GM23338 (cell line): ENCODE data around the gene TMEM51. TPM values are rescaled to one million over a fixed set of nuclear protein-coding genes. Genes with fewer than 3 reads are reported as not detected.
A peak's percentile ranks its signal among the peaks of the same experiment; 100 is the strongest.

Source experiments
- ATAC-seq: fragments of 200-7000 bp; cut with Tn5 transposase; 3 replicates; pipeline ENCODE4 v1.9.1; 2020
- DNase-seq: peaks from one replicate; pipeline ENCODE4 v3.0.0-alpha.2; 2015; ENCODE audit warnings: low spot score
- H2AFZ ChIP-seq: fragments of 200-600 bp; sonication (generic); 2 replicates; pipeline ENCODE4 v1.8.0; 2016; ENCODE audit warnings: antibody characterized with exemption, mild to moderate bottlenecking, moderate library complexity
- H3F3A ChIP-seq: fragments of 200-600 bp; sonication (generic); replicated peaks from 2 replicates; pipeline ENCODE4 v1.8.0; 2017; ENCODE audit warnings: antibody characterized with exemption, mixed run types, low read depth
- H3K27ac ChIP-seq: fragments of 200-600 bp; sonication (generic); 2 replicates; pipeline ENCODE4 v1.6.1; 2016; ENCODE audit warnings: low read depth
- H3K27me3 ChIP-seq: fragments of 200-600 bp; sonication (generic); 2 replicates; pipeline ENCODE4 v1.8.0; 2016; ENCODE audit warnings: mild to moderate bottlenecking, mixed run types, moderate library complexity; ENCODE audit not compliant: insufficient read depth
- H3K36me3 ChIP-seq: fragments of 200-600 bp; sonication (generic); 2 replicates; pipeline ENCODE4 v1.8.0; 2016; ENCODE audit warnings: mild to moderate bottlenecking; ENCODE audit not compliant: insufficient read depth
- H3K4me1 ChIP-seq: fragments of 200-600 bp; sonication (generic); 2 replicates; pipeline ENCODE4 v1.8.0; 2016; ENCODE audit warnings: mild to moderate bottlenecking, moderate library complexity; ENCODE audit not compliant: insufficient read depth
- H3K4me2 ChIP-seq: fragments of 200-600 bp; sonication (generic); 2 replicates; pipeline ENCODE4 v1.7.1; 2017; ENCODE audit warnings: mixed run types
- H3K4me3 ChIP-seq: fragments of 200-600 bp; sonication (generic); 2 replicates; pipeline ENCODE4 v1.6.1; 2016; ENCODE audit warnings: mixed run types
- H3K79me2 ChIP-seq: fragments of 200-600 bp; sonication (generic); replicated peaks from 2 replicates; pipeline ENCODE4 v1.8.0; 2017; ENCODE audit warnings: mild to moderate bottlenecking; ENCODE audit not compliant: insufficient read depth
- H3K9me2 ChIP-seq: fragments of 200-600 bp; sonication (generic); 2 replicates; pipeline ENCODE4 v1.8.0; 2017; ENCODE audit not compliant: insufficient read depth
- H4K20me1 ChIP-seq: fragments of 200-600 bp; sonication (generic); replicated peaks from 2 replicates; pipeline ENCODE4 v1.8.0; 2017; ENCODE audit warnings: mild to moderate bottlenecking; ENCODE audit not compliant: insufficient read depth
- H3K27ac Mint-ChIP-seq: 2 replicates; pipeline ENCODE4 v1.8.0; 2020; ENCODE audit warnings: inconsistent platforms, mild to moderate bottlenecking, moderate library complexity, mixed read lengths
- H3K27me3 Mint-ChIP-seq: 3 replicates; pipeline ENCODE4 v1.8.0; 2022; ENCODE audit warnings: low read depth, mild to moderate bottlenecking, moderate library complexity, mixed read lengths, inconsistent platforms; ENCODE audit not compliant: insufficient read depth, poor library complexity
- H3K36me3 Mint-ChIP-seq: 3 replicates; pipeline ENCODE4 v1.8.0; 2021; ENCODE audit warnings: low read depth, mild to moderate bottlenecking, inconsistent platforms, moderate library complexity, mixed read lengths
- H3K4me1 Mint-ChIP-seq: 3 replicates; pipeline ENCODE4 v1.8.0; 2020; ENCODE audit warnings: mild to moderate bottlenecking, inconsistent platforms, mixed read lengths
- H3K4me3 Mint-ChIP-seq: 3 replicates; pipeline ENCODE4 v1.8.0; 2021; ENCODE audit warnings: moderate library complexity, mild to moderate bottlenecking, inconsistent platforms, mixed read lengths
- H3K9me3 Mint-ChIP-seq: 3 replicates; pipeline ENCODE4 v1.8.0; 2020; ENCODE audit warnings: moderate library complexity, mild to moderate bottlenecking, inconsistent platforms, mixed read lengths
- CREB1 ChIP-seq: fragments of 250-450 bp; sonication (Bioruptor Pico); IDR thresholded peaks from 2 replicates; pipeline ENCODE4 v1.5.0; 2020; ENCODE audit warnings: low read depth, mild to moderate bottlenecking, moderate library complexity
- ETS1 ChIP-seq: IDR thresholded peaks from 2 replicates; pipeline ENCODE4 v1.6.1; 2016; ENCODE audit warnings: antibody characterized with exemption
- ZNF331 ChIP-seq: fragments of 250-450 bp; sonication (Bioruptor Pico); IDR thresholded peaks from 2 replicates; pipeline ENCODE4 v1.5.0; 2020; ENCODE audit warnings: low read depth, mild to moderate bottlenecking, moderate library complexity
- ZNF462 ChIP-seq: fragments of 250-450 bp; sonication (Bioruptor Pico); IDR thresholded peaks from 2 replicates; pipeline ENCODE4 v1.5.0; 2020; ENCODE audit warnings: mild to moderate bottlenecking, moderate library complexity
- polyA plus RNA-seq: library from polyadenylated mRNA; unstranded; fragments of >200 nt; fragmentation: Nextera tagmentation; extraction: Ambion mirVana; gene quantifications from 2 replicates; pipeline ENCODE4 v1.2.1, GENCODE V29; 2016
- total RNA-seq: library from RNA; depleted of rRNA; stranded (reverse); fragments of >200 nt; shearing (Covaris generic); gene quantifications from 2 replicates; pipeline ENCODE4 v1.2.3, GENCODE V29; 2014

TMEM51 gene
- total and polyA plus RNA-seq, 2 experiments from 2014 or later = 4.0 to 5.2 TPM

- H2AFZ ChIP-seq = no peak overlapping the region
- H3K9me2 ChIP-seq = no peaks in the 10 kb centered on the region
- peak overlapping the region; percentile 23; the same call in 1 of the 2 replicates for H3K27ac Mint-ChIP-seq
- peaks cover 62% of the 10 kb centered on the region for H3K4me1 Mint-ChIP-seq
- H3F3A ChIP-seq = 0 out of 2 replicates have a peak, but pooled peaks cover 5% of the 10 kb centered on the region
- H3K4me3 ChIP-seq = no peak overlapping the region
- H3K4me2 ChIP-seq = no peak overlapping the region
- H3K27ac ChIP-seq = no peak overlapping the region
- DNase-seq (no peak), ATAC-seq (no peak)
- no peaks in the 10 kb centered on the region for H3K9me3 Mint-ChIP-seq
- H3K4me1 ChIP-seq = peaks cover 8% of the 10 kb centered on the region; the same call in 1 of the 2 replicates
- no peaks in the 10 kb centered on the region; the same call in 1 of the 2 replicates for H3K79me2 ChIP-seq
- H3K36me3 Mint-ChIP-seq = no peaks in the 10 kb centered on the region; the same call in 2 of the 3 replicates
- H3K4me3 Mint-ChIP-seq = no peak overlapping the region
- H3K36me3 ChIP-seq = no peaks in the 10 kb centered on the region
- H4K20me1 ChIP-seq = peaks cover 4% of the 10 kb centered on the region; the same call in 1 of the 2 replicates
- H3K27me3 Mint-ChIP-seq = peaks cover 15% of the 10 kb centered on the region
- H3K27me3 ChIP-seq = no peaks in the 10 kb centered on the region
- no peak for TF ChIP-seq CREB1 (CRISPR knock-in tag)
- no peak for TF ChIP-seq ZNF462 (CRISPR knock-in tag)
- TF ChIP-seq ZNF331 = no peak
- TF ChIP-seq ETS1 = no peak
Observed at GRCh38 chr1:15176120-15176519, 22.6 kb downstream of the TMEM51 start.
